ENCODE measurements around the gene RAB35. TPM values are rescaled to one million over a fixed set of nuclear protein-coding genes. Genes with fewer than 3 reads are reported as not detected.

Gene RAB35
- total RNA-seq, 1 experiment from 2014 or later = 57.1 TPM

GRCh38 chr12:120096671-120097202, 19.8 kb downstream of the RAB35 start:
- no peak for TF ChIP-seq ATF3 (IDR thresholded peaks at IDR 0.05)
- TF ChIP-seq ZNF274 (IDR thresholded peaks at IDR 0.05; ENCODE audit: low read depth, low read length) = no peak
- no peak for TF ChIP-seq REST (IDR thresholded peaks at IDR 0.05; ENCODE audit: low read depth)
- no peak for TF ChIP-seq TCF7L2 (IDR thresholded peaks at IDR 0.05; ENCODE audit: borderline replicate concordance, extremely low read depth, insufficient read depth, insufficient read length)
- no peak for TF ChIP-seq POLR2A (IDR thresholded peaks at IDR 0.05; ENCODE audit: borderline replicate concordance, extremely low read depth, insufficient read depth, insufficient read length)
- no peak for TF ChIP-seq YY1 (IDR thresholded peaks at IDR 0.05; ENCODE audit: extremely low read depth, insufficient replicate concordance, low read depth, low read length)
- no peak for TF ChIP-seq ELF1 (IDR thresholded peaks at IDR 0.05; ENCODE audit: borderline replicate concordance, low read depth)
- TF ChIP-seq CTCF (IDR thresholded peaks at IDR 0.05 in 2 of 3, conservative IDR thresholded peaks at IDR 0.05 in 1 of 3; ENCODE audit: borderline replicate concordance in 1 of 3, insufficient read depth in 1 of 3, low read depth in 2 of 3, low read length in 2 of 3) = no peak
- Histone ChIP-seq H3K9me3 (ENCODE audit: control insufficient read depth in 1 of 2, insufficient read depth in 1 of 2, low read depth in 1 of 2, low read length in 2 of 2) (no peaks in the 10 kb centered on the region), H3K9ac (ENCODE audit: low read length) (no peak overlapping the region), H2AFZ (ENCODE audit: low read depth, low read length, poor library complexity, severe bottlenecking) (no peak overlapping the region), H4K20me1 (ENCODE audit: insufficient read depth) (no peaks in the 10 kb centered on the region), H3K79me2 (ENCODE audit: insufficient read depth, low read length) (peaks cover 21% of the 10 kb centered on the region; the same call in 1 of the 2 replicates), H3K4me2 (ENCODE audit: low read length) (no peak overlapping the region), H3K36me3 (ENCODE audit: control insufficient read depth in 1 of 2, insufficient read depth in 2 of 2, low read length in 2 of 2) (peaks cover 8 to 19% of the 10 kb centered on the region in 2 experiments; a peak in 3 of 4 replicates), H3K27me3 (ENCODE audit: insufficient read depth, low read length) (no peaks in the 10 kb centered on the region), H3K4me1 (ENCODE audit: control insufficient read depth in 1 of 2, insufficient read depth in 2 of 2, low read length in 2 of 2) (no peaks in the 10 kb centered on the region), H3K9me2 (ENCODE audit: insufficient read depth) (no peaks in the 10 kb centered on the region), H3K27ac (ENCODE audit: low read depth, low read length) (no peak overlapping the region), H3K4me3 (replicated peaks in 1 of 2; ENCODE audit: low read depth in 1 of 2, low read length in 2 of 2) (no peak overlapping the region)
- intact Hi-C loops (cut with micrococcal nuclease) = no loop called here
- ATAC-seq (no peak), DNase-seq (ENCODE audit: low read depth, low spot score) (no peak)
- RAD21 ChIA-PET (ENCODE audit: low non-redundant PET in 1 of 2, low total read pairs in 2 of 2, uncharacterized antibody in 2 of 2, unreplicated experiment in 2 of 2) = no interaction called here
- CTCF ChIA-PET = interaction anchor here (1.8 kb wide), 1 partner anchor 10 kb away, joined by 5 read pairs; no protein-coding TSS in a partner anchor
- POLR2A ChIA-PET = no interaction called here
- no TSS peak for BruUV-seq (replicated peaks)
